ENCODE measurements around the gene BPIFA1.

Gene BPIFA1

DNA sequence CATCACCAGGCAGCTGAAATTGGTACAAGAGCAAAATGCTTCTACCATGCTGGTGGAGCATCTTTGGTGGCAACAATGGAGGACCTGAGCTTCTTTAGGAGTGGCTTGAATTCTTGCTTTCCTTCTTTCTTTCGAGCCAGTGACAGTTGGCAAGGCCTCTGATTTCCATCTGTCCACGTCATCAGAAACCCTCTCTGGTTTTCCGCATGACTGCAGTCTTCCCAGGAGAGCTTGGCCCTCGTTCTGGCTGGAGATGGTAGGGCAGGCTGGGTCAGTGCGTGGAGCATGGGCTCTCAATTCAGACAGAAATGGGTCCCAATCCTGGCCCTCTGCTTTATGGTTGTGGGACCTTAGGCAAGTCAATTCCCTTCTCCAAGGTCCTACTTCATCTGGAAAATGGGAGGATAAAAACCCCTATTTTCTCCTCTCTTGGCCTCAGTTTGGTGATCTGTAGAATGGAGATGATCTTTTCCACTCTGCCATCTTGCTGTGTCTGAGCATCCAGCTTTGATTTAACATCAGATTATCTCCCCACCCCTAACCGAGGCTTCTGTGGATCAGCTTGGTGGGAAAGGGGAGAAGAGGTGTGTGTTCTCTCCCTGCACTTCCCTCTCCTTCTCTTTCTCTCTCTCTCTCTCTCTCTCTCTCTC lies 43.6 kb downstream of the BPIFA1 start:
- peak in 1 of 3 experiments; percentile 37 for DNase-seq

DNA sequence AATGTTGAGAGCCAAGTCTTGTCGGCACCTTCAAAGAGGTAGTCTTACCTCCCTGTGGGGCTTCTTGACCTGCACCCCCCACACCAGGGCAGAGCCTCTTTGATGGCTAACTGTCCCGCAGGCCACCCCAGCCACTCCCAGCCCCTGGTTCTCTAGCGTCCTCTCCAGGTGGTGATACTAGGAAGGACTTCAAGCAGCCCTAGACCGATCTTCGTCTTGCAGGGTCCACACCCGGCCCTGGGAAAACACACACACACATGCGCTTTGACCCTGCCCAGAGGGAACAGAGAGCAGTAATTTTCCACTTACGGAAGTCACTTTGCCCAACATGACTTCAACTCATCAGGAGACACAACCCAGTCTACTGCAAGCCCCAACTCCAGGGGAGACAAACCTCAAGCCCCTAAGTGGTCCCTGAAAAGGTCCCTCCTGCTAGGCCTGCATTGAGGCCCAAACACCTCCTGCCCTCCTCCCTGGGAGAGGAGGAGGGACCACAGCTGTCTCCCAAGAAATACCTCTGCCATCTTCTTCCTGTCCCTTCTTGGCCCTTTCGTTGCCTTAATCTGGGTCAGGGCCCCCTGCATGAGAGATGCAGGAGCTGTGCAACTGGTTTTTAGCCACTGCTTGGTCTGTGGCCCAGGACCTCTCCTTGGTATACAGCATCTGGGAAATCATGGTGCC lies 44.3 kb downstream of the BPIFA1 start:
- no peak for DNase-seq

DNA sequence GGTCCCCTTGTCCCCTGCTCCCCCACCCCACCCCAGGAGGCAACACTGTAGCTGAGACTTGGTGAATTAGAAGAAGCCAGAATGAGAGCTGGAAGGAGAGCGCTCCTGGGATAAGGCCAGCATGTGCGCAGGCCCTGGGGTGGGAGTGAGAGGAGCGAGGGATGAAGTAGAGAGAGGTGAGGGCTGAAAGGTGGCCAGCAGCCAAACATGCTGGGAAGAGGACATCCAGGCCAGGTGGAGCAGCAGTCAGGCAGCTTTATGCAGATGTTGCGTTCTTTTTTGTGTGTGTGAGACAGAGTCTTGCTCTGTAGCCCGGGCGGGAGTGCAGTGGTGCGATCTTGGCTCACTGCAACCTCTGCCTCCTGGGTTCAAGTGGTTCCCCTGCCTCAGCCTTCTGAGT lies 45.0 kb downstream of the BPIFA1 start:
- no peak for DNase-seq

DNA sequence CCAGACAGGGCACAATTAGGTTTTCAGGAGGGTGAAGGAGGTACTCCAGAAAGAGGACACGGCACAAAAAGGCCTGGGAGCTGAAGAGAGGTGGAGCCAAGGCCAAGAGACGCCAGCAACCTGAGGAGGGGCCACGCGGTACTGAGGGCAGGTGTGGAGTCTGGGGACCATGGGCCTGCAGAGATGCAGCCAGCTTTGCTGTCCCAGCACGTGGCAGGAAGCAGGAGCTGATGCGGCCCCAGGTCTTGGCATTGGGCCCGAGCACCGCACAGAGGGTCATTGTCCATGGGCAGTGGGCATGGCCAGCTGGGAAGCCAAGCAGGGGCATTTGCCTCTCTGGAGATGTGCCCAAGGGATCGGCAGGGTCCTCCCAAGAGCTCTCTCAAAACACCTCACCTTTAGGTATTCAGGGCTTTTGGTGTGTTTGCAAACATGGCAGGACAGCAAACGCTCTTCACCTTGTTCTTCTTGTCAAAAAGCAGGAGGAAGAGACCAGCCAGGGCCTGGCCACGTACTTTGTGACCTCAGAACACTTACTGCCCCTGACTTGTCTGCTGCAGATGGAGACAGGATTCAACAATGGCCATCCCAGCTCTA lies 45.9 kb downstream of the BPIFA1 start:
- DNase-seq: peak in 1 of 3 experiments; percentile 43

DNA sequence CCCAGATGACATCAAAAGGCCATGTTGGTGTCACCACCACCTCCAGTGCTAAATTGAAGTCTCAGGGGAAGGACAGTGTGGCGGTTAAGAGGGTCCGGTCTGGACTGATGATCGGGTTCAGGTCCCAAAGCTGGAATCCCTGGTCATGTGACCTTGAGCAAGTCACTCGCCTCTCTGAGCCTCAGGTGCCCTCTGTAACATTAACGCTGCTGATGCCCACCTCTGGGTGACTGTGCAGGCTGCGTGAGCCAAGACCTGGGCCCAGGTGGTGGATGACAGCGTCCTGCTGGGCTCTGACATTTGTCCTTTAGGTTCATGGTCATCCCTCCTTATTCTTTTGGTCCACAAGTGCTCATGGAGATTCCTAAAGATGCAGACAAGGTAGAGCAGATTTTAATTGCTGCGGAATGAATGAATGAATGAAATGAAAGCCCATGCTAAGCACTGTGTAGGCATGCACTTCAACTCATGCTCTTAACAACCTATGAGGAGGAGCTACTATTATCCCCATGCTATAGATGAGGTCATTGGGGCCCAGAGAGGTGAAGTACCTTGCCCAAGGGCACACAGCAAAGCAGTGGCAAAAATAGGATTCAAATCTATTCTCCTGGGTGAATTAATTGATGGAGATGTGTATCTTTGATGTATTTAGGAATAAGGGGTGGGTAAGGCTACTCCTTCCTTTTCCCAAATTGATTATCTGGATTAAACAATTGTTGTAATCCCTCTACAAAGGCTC lies 46.6 kb downstream of the BPIFA1 start:
- no peak for DNase-seq

DNA sequence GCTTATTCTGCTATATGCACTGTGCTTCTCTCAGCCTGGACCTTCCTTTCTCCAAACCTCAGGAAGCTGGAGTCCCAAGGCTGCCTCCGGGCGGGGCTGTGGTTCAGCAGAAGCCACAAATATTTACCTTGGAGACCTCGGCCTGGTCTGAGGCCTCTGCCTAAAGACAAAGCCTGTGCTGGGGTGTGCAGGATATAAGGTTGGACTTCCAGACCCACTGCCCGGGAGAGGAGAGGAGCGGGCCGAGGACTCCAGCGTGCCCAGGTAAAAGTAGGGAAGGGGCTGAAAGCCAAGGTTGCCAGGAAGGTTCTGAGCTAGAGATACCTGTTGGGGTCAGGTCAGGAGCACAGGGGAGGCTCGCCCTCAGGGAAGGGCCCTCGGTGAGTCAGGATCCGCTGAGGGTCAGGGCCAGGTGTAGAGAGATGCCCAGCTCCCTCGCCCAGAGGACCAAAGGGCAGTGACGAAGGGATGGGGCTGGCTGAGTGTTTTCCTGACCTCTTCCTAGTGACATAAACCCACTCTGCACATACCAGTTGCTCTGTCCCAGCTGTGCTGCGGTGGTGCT lies 47.3 kb downstream of the BPIFA1 start, which contains the start of gene BPIFB1:
Gene BPIFB1, plus strand, starts transcription at position 224 of the 565 bp plus-strand sequence. CDS start 2,860 bp downstream, outside the sequence.
- no peak for DNase-seq

DNA sequence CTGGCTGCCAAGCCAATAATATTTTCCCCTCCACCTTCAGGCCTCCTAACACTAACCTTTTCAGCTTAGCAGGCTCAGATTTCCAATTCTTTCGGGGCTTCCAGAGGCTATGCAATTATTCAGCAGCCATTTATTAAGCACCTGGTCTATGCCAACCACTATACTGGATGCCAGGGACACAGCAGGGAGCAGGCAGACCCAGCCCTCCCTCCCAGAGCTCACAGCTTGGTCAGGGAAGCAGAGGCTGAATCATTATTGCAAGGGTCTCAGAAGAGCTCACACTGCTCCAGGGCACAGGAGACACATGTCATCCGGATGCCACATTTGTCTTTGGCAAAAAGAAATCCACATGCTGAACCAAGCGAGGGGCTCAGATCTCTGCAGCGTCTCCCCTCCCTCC lies 48.5 kb downstream of the BPIFA1 start:
- DNase-seq: peak in 1 of 3 experiments; percentile 14

DNA sequence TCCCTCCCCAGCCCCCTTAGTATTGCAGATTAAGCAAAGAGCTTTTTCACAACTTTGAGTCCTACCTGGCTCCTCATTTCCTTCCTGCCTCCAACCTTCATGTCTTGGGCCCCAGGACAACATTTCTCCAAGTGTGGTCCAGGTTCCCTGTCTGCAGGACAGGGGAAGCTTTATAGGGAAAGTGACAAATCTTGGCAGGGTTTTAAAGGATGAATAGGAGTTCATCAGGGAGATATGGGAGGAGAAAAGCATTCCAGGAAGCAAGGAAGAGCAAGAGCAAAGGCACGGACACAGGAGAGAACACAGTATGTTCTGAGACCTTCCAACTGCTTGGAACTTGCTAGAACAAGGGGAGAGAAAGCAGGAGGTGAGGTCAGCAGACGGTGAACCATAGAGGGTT lies 49.1 kb downstream of the BPIFA1 start:
- no peak for DNase-seq

DNA sequence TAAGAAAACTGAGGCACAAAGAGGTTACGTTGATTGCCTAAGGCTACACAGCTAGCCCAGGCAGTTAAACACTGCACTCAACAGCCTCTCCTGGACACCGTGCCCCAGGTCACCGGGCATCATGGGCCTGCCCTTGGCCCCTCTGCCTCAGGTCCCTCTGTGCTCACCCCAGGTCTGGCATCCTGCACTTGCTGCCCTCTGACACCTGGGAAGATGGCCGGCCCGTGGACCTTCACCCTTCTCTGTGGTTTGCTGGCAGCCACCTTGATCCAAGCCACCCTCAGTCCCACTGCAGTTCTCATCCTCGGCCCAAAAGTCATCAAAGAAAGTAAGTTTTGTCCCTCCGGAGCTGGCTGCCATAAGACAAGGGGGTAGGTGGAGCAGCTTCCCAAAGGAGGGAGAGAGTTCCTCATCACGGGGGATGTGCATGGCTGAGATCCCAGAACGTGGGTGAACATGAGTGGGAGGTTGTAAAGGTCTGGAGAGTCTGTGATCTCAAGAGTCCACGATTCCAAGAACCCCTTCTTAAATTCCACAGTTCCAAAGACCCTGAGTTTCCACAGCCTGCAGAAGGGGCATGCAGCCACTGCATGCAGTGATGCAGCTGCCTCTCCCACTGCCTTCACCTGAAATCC lies 50.2 kb downstream of the BPIFA1 start:
- DNase-seq: no peak

DNA sequence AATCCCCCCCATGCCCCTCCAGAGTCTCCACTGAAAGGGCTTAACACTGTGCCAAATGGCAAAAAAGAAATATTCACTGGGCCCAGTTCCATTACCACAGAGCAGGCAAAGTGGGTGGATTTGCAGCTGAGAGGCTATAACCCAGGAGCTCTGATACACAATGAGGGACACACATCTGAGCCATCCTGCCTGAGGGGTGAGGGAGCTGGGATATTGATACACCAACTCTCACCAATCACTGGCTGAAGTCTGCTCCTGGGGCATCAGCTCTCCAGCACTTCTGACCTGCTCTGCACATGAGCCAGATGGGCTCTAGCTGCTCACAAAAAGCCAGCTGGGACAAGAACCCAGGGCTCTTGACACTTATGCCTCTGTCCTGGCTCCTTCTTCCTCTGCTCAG lies 52.1 kb downstream of the BPIFA1 start:
- DNase-seq: no peak

DNA sequence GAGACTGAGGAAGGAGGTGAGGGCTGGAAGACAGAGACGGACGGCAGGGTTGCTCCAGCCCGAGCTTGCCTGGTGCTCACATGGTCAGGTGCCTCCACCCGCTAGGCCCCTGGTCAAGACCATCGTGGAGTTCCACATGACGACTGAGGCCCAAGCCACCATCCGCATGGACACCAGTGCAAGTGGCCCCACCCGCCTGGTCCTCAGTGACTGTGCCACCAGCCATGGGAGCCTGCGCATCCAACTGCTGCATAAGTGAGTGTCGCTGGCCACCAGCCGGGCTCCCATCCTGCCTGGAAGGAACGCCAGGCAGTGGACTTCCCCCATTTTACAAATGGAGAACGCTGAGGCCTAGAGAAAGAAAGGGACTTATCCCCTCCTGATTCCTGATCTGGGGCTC lies 55.1 kb downstream of the BPIFA1 start:
- DNase-seq: no peak

DNA sequence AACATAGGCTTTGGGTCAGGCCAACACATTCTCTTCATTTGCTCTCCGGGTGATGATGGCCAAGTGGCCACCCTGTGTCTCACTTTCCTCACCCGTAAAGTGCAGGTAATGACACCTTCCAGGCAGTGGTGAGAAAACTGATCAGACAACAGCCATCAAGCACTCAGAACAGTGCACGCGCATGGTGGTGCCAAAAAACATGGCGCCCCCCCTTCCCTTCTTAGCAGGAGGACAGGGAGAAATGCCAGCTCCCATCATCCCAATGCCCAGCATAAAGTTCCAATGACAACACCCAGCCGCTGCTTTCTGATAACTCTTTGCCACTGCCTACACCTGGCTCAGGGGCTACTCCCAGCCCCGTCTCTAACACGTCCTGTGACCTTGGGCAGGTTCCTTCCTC lies 55.6 kb downstream of the BPIFA1 start:
- DNase-seq: no peak

DNA sequence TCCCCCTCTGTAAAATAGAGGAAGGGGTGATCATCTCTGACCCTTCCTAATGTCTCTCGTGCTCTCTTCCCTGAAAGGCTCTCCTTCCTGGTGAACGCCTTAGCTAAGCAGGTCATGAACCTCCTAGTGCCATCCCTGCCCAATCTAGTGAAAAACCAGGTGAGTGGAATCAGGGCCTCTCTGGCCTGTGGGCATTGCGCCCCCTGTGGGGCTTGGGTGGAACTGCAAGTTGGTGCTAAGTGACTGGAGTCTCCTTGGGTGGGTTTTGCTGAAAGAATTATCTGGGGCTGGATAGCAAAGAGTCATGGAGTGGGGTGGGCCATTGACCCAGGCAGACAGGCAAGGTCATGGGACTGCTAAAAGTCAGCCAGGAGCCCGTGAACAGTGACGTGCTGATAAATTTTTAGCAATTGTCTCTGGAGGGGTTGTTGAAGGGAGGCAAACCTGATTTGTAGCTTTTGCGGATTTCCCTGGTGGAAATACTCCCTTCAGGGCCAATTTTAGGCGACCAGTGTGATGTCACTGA lies 56.1 kb downstream of the BPIFA1 start:
- peak; percentile 17 to 69 (median 52) for DNase-seq
